CD4-positive, alpha-beta T cell treated with Interleukin-6 for 4 hours (primary cell): ENCODE data around the gene A4GALT.
"Not testable (repeated sequence)": the region's sequence is repeated elsewhere in the genome, so short reads cannot be mapped to it uniquely, and the experiment has no call there.

Experiments used
- DNase-seq: peaks from one replicate; pipeline ENCODE4 v3.0.0-alpha.2; 2020; ENCODE audit warnings: mixed read lengths

The A4GALT gene

GRCh38 chr22:42740320-42740719 is 19.6 kb upstream of the A4GALT start:
- not testable (repeated sequence) for DNase-seq

DNA sequence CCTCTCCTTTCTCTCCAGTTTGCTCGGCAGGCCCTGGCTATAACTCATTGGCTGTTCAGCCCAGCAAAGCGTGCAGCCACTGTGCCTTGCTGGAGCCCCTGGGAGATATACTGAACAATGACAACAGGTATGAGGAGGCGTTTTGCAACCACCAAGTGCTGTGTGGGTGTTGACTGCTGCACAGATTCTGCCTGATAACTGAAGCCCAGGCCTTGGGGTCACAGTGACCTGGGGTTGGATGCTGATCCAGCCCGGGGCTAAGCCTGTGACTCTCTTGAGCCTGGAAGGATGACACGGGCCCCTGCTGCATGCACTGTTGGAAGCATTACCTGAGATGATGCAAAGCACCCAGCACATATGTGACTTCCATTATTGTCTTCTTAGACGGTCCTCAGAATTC is 13.7 kb upstream of the A4GALT start:
- no peak for DNase-seq

GRCh38 chr22:42733394-42733793 is 12.7 kb upstream of the A4GALT start:
- not testable (repeated sequence) for DNase-seq

DNA sequence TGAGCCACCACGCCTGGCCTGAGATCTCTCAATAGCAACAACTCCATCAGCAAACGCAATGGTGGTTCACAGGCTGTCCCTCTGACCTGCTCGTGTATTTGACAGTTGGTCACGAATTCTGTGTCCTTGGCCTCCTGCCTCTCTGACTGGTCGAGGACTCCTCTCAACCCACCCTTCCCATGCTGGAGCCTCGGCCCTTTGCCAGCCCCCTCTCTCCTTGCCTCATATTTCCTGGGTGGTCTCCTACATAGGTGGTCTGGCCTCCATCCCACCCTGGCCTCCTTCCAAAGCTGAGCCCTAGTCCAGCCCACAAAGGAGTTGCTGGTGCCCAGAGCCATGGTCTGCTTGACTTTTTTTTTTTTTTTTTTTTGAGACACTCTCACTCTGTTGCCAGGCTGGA is 11.4 kb upstream of the A4GALT start:
- no peak for DNase-seq

GRCh38 chr22:42726811-42727210 is 6.1 kb upstream of the A4GALT start:
- no peak for DNase-seq

GRCh38 chr22:42725606-42726355 is 5.1 kb upstream of the A4GALT start:
- no peak for DNase-seq

GRCh38 chr22:42724062-42724461 is 3.4 kb upstream of the A4GALT start:
- no peak for DNase-seq

DNA sequence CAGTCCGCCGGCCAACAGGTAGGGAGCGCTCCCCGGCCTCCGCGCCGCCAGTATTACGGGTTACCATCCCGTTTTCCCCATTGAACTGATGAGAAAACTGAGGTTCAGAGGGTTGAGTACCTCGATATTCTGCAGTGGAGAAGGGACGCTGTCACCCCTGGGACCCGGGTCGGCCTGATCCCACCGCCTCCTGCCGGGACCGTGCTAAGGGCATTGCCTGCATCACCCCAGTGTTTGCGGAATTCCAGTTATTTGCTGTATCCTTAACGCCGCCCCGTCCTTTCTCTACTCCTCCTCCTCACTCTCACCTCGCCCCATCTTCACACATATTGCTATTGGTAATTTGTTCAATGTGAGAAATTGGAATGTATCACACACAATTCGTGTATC is 370 bp upstream of the A4GALT start:
- no peak for DNase-seq

GRCh38 chr22:42719656-42720262 is 911 bp downstream of the A4GALT start:
- DNase-seq, result no peak

DNA sequence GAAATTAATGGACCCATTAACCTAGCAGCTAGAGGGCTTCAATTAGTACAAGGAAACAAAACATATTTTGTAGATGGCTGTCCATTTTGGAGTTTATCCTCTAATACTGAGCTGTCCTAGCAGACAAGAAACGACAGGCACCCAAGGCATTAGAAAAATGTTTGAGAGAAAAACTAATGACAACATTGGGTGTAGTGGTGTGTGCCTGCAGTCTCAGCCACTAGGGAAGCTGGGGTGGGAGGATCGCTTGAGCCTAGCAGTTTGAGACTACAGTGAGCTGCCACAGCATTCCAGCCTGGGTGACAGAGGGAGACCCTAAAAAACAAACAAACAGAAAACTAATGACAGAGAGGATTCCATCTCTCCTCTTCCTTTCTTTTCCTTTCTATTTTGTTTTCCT is 1.5 kb downstream of the A4GALT start:
- no peak for DNase-seq

DNA sequence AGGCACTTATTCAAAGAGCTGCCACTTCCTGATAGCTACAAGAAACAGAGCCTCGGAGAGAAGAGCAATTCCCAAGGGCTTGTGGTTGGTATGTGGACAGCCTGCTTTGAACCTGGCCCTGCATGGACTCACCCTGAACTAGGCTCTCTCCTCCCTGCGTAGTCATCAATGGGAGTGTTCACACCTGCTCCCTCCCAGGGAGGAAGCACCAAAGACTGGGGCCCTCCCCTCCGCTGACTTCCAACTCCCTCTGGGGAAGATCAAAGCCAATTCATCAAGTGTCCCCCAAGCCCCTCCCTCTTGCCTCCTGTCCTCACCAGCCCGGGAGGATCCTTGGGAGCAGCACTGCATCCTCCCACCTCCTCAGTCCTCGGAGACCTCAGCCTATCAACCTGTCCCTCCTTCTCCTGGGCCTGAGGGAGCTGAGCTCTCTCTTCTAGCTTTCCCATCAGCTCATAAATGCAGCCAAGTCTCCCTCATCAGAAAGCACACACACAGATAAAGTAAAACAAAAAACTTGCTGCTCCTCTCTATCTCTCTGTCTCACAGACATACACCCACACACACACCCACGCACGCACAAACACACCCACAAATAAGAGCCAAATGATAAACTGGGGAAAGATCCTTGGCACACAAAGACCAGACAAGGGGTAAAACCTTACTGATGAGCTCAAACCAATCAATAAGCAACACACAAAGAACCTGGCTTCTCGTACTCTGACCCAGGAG is 3.3 kb downstream of the A4GALT start:
- DNase-seq, result no peak

GRCh38 chr22:42716649-42717127 is 4.0 kb downstream of the A4GALT start:
- DNase-seq, result no peak

DNA sequence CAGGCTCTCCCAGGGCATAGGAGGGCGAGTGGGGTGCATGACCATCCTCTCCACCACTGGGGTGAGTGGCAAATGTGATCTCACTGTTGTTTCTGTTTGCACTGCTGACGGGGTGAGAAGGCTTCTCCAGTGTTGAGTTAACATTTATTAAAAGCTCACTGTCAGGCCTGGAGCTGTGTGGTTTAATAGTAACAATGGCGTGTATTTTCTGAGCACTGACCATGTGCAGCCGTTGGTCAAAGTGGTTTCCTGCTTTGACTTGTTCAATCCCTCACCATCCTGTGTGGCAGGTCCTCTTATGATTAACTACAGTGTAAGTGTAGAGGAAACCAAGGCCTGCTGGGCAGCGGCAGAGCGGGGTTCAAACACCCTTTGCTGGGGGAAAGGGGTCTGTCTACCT is 4.4 kb downstream of the A4GALT start:
- DNase-seq, result no peak

DNA sequence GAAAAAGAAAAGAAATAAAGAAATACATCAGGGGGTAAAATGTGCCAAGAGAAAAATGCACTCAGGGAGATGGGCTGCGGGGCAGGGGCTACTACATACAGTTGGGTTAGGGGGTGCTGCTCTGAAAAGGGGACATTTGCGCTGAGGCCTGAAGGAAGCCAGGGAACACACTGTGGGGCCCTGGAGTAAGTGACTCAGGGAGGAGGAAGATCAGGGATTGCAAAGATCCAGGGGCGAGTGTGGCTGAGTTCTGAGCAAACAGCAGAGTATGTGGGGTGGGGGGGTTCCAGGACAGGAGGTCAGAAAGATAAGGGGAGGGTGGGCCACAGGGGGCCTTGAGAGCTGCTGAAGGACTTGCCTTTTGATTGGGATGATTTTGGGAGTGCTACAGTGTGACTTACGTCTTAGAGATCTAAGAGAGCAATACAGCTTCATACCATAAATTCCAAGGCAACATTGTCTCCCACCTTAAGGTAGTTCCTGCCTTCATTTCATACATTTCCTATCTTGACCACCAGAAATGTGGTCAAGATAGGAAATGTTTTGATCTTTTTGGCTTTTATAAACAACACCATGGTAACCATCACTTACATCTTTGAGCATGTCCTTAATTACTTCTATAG is 5.8 kb downstream of the A4GALT start:
- DNase-seq, result no peak

- no peak for DNase-seq
Observed at GRCh38 chr22:42714308-42714707, 6.4 kb downstream of the A4GALT start.

- DNase-seq, result no peak
Observed at GRCh38 chr22:42711895-42712837, 8.5 kb downstream of the A4GALT start.

- no peak for DNase-seq
Observed at GRCh38 chr22:42711281-42711731, 9.4 kb downstream of the A4GALT start.

DNA sequence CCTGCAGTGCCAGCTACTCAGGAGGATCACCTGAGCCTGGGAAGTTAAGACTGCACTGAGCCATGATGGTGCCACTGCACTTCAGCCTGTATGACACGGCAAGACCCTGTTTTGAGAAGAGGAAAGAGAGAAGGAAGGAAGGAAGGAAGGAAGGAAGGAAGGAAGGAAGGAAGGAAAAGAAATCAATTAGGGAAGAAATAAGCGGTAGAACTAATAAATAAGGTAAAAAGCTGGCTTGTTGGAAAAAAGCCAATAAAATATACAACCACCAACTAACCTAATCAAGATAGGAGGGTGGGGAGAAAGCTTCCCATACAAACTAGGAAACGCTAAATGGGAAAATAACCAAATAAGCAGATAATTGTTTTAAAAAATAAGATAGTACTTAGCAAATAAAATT is 12.3 kb downstream of the A4GALT start:
- no peak for DNase-seq

DNA sequence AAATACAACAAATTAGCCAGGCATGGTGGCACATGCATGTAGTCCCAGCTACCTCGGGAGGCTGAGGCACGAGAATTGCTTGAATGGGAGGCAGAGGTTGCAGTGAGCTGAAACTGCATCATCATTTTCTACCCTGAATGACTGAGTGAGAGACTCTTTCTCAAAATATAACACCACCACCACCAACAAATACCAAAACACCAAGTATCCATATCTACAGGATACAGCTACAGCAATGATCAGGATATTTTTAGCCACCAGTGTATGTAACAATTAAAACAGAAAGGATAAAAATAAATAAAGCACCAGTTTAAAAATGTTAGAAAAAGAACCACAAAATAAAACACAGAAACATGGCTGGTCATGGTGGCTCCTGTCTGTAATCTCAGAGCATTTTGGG is 13.2 kb downstream of the A4GALT start:
- no peak for DNase-seq

DNA sequence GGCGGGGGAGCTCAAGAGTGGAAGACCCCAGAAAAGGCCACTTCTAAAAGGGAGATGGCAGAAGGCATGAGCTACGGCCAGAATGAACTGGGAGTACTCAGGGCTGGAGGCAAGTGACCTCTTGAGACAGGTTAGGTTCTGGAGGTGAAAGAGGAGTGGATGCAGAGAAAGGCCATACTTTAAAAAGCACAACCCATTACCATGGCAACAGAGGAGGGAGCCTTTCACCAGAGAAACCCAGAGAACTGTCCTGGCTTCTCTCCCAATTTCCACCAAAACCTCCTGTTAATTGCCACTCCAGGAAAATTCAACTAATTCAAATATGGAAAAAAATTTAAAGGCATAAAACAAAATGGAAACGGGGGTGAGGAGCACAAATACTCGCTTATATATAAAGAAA is 15.8 kb downstream of the A4GALT start:
- no peak for DNase-seq

GRCh38 chr22:42702675-42703074 is 18.0 kb downstream of the A4GALT start:
- no peak for DNase-seq

GRCh38 chr22:42701694-42702093 is 19.0 kb downstream of the A4GALT start:
- DNase-seq, result no peak
